GM06990 (cell line): ENCODE results near the gene CHPF2.

Experiments
- DNase-seq: peaks from one replicate; pipeline ENCODE4 v3.0.0-alpha.2; 2011; ENCODE audit not compliant: insufficient read length; ENCODE audit errors: extremely low read depth
- H3K27me3 ChIP-seq: replicated peaks from 2 replicates; pipeline ENCODE4 v1.6.0; 2011; ENCODE audit warnings: low read length; ENCODE audit not compliant: control insufficient read depth, insufficient read depth
- H3K36me3 ChIP-seq: 2 replicates; pipeline ENCODE4 v1.5.1; 2011; ENCODE audit warnings: low read length; ENCODE audit not compliant: control insufficient read depth, insufficient read depth
- H3K4me3 ChIP-seq: replicated peaks from 2 replicates; pipeline ENCODE4 v1.5.1; 2011; ENCODE audit warnings: low read depth, mild to moderate bottlenecking, control low read depth, low read length
- CTCF ChIP-seq: IDR thresholded peaks from 2 replicates; pipeline ENCODE4 v1.5.1; 2011; ENCODE audit warnings: low read length, control low read depth, mild to moderate bottlenecking, inconsistent platforms; ENCODE audit not compliant: insufficient read depth, poor library complexity, severe bottlenecking

CHPF2 gene

GRCh38 chr7:151188252-151188542 is 44.1 kb upstream of the CHPF2 start:
- Histone ChIP-seq H3K27me3 (peaks cover 1% of the 10 kb centered on the region; the same call in 1 of the 2 replicates), H3K36me3 (no peaks in the 10 kb centered on the region), H3K4me3 (no peak overlapping the region)
- no peak for TF ChIP-seq CTCF
- DNase-seq: no peak

GRCh38 chr7:151189038-151189437 is 43.2 kb upstream of the CHPF2 start:
- Histone ChIP-seq H3K36me3 (no peaks in the 10 kb centered on the region), H3K4me3 (no peak overlapping the region), H3K27me3 (peaks cover 1% of the 10 kb centered on the region; the same call in 1 of the 2 replicates)
- TF ChIP-seq CTCF: no peak
- no peak for DNase-seq

- no peak overlapping the region for H3K4me3 ChIP-seq
- H3K36me3 ChIP-seq: no peaks in the 10 kb centered on the region
- no peak for DNase-seq
- TF ChIP-seq CTCF: no peak
- peaks cover 3% of the 10 kb centered on the region; the same call in 1 of the 2 replicates for H3K27me3 ChIP-seq
Observed at GRCh38 chr7:151191544-151191943, 40.7 kb upstream of the CHPF2 start.

- H3K4me3 ChIP-seq: no peak overlapping the region
- no peak for DNase-seq
- no peaks in the 10 kb centered on the region for H3K36me3 ChIP-seq
Observed at GRCh38 chr7:151192002-151192539, 40.2 kb upstream of the CHPF2 start.

GRCh38 chr7:151193203-151193978 is 38.9 kb upstream of the CHPF2 start:
- Histone ChIP-seq H3K4me3 (no peak overlapping the region), H3K36me3 (no peaks in the 10 kb centered on the region), H3K27me3 (peaks cover 4% of the 10 kb centered on the region; the same call in 1 of the 2 replicates)
- TF ChIP-seq CTCF: no peak
- no peak for DNase-seq

More at GRCh38 chr7:151192002-151192539, 40.2 kb upstream of the CHPF2 start:
- H3K27me3 ChIP-seq: peaks cover 3% of the 10 kb centered on the region; the same call in 1 of the 2 replicates
- TF ChIP-seq CTCF: no peak
